Sigmoid colon (tissue), 7 donors: ENCODE data around the gene VPS54. TPM values are rescaled to one million over a fixed set of nuclear protein-coding genes. Genes with fewer than 3 reads are reported as not detected.

Source experiments
- DNase-seq: peaks from one replicate; pipeline ENCODE4 v3.0.0-alpha.2; 2019
- H3K27ac ChIP-seq, 4 donors: fragments of 200-600 bp; sonication (generic); one replicate each; pipeline ENCODE4 v1.5.1; 2016 to 2019; ENCODE audit warnings: mild to moderate bottlenecking in 1 of 4
- H3K27me3 ChIP-seq, 3 donors: fragments of 200-600 bp; sonication (generic); one replicate each; pipeline ENCODE4 v1.5.1; 2019; ENCODE audit warnings: mild to moderate bottlenecking in 1 of 3
- H3K36me3 ChIP-seq, 4 donors: fragments of 200-600 bp; sonication (generic); one replicate each; pipeline ENCODE4 v1.5.1; 2016 to 2019
- H3K4me1 ChIP-seq, 4 donors: fragments of 200-600 bp; sonication (generic); one replicate each; pipeline ENCODE4 v1.5.1; 2017 to 2019
- H3K4me3 ChIP-seq, 4 donors: fragments of 200-600 bp; sonication (generic); one replicate each; pipeline ENCODE4 v1.5.1; 2017 to 2019; ENCODE audit warnings: mild to moderate bottlenecking in 2 of 4, moderate library complexity in 1 of 4
- H3K9me3 ChIP-seq, 4 donors: fragments of 200-600 bp in 3 of 4; sonication (generic) in 3 of 4; one replicate each; pipeline versions ENCODE4 v1.5.1 to v1.6.1; 2013 to 2019
- EP300 ChIP-seq, 4 donors: sonication (generic); formaldehyde crosslinking; IDR thresholded peaks; one replicate each; pipeline ENCODE4 v1.6.1; 2017; ENCODE audit warnings: antibody characterized with exemption in 4 of 4
- POLR2A ChIP-seq, 2 donors: fragments of 450-650 bp; IDR thresholded peaks; one replicate each; pipeline ENCODE4 v1.6.1; 2016; ENCODE audit warnings: antibody characterized with exemption in 2 of 2, mild to moderate bottlenecking in 2 of 2, moderate library complexity in 2 of 2
- POLR2AphosphoS5 ChIP-seq, 4 donors: sonication (generic); formaldehyde crosslinking; IDR thresholded peaks; one replicate each; pipeline ENCODE4 v1.6.1; 2017; ENCODE audit warnings: antibody characterized with exemption in 4 of 4
- WGBS, 2 donors: extraction: QIAGEN DNeasy Blood & Tissue Kit; methylation state at CpG; one replicate each; pipeline ENCODE4 v1.1.7; 2013; 5-methylcytosine and 5-hydroxymethylcytosine counted together
- intact Hi-C: fragments of 100-400 bp; cut with DNase I; formaldehyde crosslinking; loops from one replicate; pipeline ENCODE4 v1.15.1; 2023
- polyA plus RNA-seq, 3 donors: library from polyadenylated mRNA; stranded (reverse); fragments of 200-250 nt; gene quantifications; one replicate each; pipeline ENCODE4 v1.2.3, GENCODE V29; 2013
- total RNA-seq, 4 donors: library from RNA; depleted of rRNA; stranded (reverse); fragments of >200 nt; gene quantifications; one replicate each; pipeline ENCODE4 v1.1.0, GENCODE V29; 2016
- TF ChIP-seq, protein P1 (sequence below), 4 experiments: fragments of 450-650 bp in 3 of 4; fragments of 200-600 bp in 1 of 4; IDR thresholded peaks; one replicate each; pipeline ENCODE4 v1.5.1; 2016 to 2019; ENCODE audit warnings: antibody characterized with exemption in 4 of 4, mild to moderate bottlenecking in 3 of 4, moderate library complexity in 2 of 4
- donor health status: healthy with polysubstance abuse.
- donor health status: Bipolar disorder and iron deficiency.
- donor health status: healthy.

Gene VPS54
- total and polyA plus RNA-seq, 7 donors, result 9.7 to 27.5 (median 24.9) TPM

DNA sequence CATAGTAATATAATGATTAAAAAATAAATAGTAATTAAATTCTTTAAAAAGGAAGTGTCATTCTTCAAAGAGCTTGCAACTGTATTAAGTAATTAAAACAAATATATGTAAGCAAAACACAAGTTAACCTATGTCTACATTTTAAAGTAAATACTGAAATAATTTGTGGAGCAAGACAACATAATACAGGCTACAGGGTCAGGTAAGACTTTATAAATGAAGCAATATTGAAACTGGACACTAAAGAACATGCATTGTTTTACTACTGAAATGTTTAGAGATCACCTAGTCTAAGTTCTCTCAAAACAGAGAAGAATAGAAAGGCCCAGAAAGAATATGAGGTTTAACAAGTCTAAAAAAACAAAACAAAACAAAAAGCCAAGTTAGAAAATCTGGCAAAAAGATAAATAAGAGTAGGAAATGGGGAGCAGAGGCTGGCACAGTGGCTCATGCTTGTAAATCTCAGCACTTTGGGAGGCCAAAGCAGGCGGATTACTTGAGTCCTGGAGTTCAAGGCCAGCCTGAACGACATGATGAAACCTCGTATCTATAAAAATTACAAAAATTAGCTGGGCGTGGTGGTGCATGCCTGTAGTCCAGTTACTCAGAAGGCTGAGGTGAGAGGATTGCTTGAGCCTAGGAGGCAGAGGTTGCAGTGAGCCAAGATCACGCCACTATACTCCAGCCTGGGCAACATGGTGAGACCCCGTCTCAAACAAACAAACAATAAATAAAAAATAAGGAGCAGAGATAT lies 34.4 kb downstream of the VPS54 start:
- intact Hi-C loops, result no loop called here
- Histone ChIP-seq H3K27ac (no peak overlapping the region), H3K4me1 (peaks cover 0 to 16% (median 7%) of the 10 kb centered on the region in 4 donors), H3K4me3 (no peak overlapping the region), H3K9me3 (no peaks in the 10 kb centered on the region), H3K36me3 (peaks cover 0 to 25% (median 2%) of the 10 kb centered on the region in 4 donors), H3K27me3 (no peaks in the 10 kb centered on the region)
- WGBS, 2 donors, result 59 to 88% methylated on average over 6 of the region's 6 CpGs
- TF ChIP-seq, protein P1, sequence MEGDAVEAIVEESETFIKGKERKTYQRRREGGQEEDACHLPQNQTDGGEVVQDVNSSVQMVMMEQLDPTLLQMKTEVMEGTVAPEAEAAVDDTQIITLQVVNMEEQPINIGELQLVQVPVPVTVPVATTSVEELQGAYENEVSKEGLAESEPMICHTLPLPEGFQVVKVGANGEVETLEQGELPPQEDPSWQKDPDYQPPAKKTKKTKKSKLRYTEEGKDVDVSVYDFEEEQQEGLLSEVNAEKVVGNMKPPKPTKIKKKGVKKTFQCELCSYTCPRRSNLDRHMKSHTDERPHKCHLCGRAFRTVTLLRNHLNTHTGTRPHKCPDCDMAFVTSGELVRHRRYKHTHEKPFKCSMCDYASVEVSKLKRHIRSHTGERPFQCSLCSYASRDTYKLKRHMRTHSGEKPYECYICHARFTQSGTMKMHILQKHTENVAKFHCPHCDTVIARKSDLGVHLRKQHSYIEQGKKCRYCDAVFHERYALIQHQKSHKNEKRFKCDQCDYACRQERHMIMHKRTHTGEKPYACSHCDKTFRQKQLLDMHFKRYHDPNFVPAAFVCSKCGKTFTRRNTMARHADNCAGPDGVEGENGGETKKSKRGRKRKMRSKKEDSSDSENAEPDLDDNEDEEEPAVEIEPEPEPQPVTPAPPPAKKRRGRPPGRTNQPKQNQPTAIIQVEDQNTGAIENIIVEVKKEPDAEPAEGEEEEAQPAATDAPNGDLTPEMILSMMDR (IDR thresholded peaks at IDR 0.05), result no peak
- no peak for TF ChIP-seq POLR2AphosphoS5 (IDR thresholded peaks at IDR 0.05)
- TF ChIP-seq EP300 (IDR thresholded peaks at IDR 0.05), result no peak
- TF ChIP-seq POLR2A (IDR thresholded peaks at IDR 0.05), result no peak
- no peak for DNase-seq

DNA sequence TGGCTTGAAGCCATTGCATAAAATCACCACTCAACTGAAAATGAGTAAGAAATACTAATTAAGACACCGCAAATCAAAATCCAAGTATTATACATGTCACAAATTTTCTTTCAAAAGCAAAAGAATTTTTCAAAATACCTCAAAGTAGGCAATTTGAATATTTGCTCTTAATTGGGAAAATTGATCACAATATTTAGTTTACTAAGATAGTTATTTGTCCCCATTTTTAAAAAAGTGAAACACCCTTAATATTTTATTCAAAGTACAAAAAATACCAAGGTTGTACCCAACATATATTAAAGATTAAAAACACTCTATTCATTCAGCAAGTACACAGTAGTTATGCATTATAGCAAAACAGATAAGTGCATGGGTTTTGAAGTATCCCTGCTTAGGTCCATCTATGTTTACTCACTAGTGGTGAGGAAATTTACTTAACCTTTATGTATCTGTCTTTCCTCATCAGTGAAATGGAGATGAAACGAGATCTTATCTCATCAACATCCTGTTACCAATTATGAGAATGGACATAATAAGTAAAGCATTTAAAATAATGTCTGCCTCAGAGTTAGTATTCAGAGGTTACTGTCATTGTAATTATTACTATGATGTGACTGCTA lies 35.1 kb downstream of the VPS54 start:
- WGBS, 2 donors, result 70 to 72% methylated on average over 2 of the region's 2 CpGs
- intact Hi-C loops, result no loop called here
- Histone ChIP-seq H3K4me3 (no peak overlapping the region), H3K27ac (no peak overlapping the region), H3K27me3 (no peaks in the 10 kb centered on the region), H3K4me1 (peaks cover 0 to 16% (median 7%) of the 10 kb centered on the region in 4 donors), H3K36me3 (peaks cover 0 to 25% (median 2%) of the 10 kb centered on the region in 4 donors), H3K9me3 (no peaks in the 10 kb centered on the region)
- TF ChIP-seq POLR2A (IDR thresholded peaks at IDR 0.05), result no peak
- TF ChIP-seq POLR2AphosphoS5 (IDR thresholded peaks at IDR 0.05), result no peak
- no peak for TF ChIP-seq EP300 (IDR thresholded peaks at IDR 0.05)
- TF ChIP-seq, protein P1 (IDR thresholded peaks at IDR 0.05), result no peak
- no peak for DNase-seq

- intact Hi-C loops, result no loop called here
- no peaks in the 10 kb centered on the region for H3K27me3 ChIP-seq
- WGBS, 2 donors, result 93 to 96% methylated on average over 4 of the region's 4 CpGs
- no peak overlapping the region for H3K27ac ChIP-seq
- peaks cover 0 to 42% (median 2%) of the 10 kb centered on the region in 4 donors for H3K36me3 ChIP-seq
- no peak for DNase-seq
- no peak overlapping the region for H3K4me3 ChIP-seq
- TF ChIP-seq, protein P1 (IDR thresholded peaks at IDR 0.05), result no peak
- TF ChIP-seq EP300 (IDR thresholded peaks at IDR 0.05) (no peak), POLR2A (IDR thresholded peaks at IDR 0.05) (no peak), POLR2AphosphoS5 (IDR thresholded peaks at IDR 0.05) (no peak)
- peaks cover 0 to 16% (median 7%) of the 10 kb centered on the region in 4 donors for H3K4me1 ChIP-seq
- no peaks in the 10 kb centered on the region for H3K9me3 ChIP-seq
These were observed 36.9 kb downstream of the VPS54 start for GRCh38 chr2:63982335-63982734.

DNA sequence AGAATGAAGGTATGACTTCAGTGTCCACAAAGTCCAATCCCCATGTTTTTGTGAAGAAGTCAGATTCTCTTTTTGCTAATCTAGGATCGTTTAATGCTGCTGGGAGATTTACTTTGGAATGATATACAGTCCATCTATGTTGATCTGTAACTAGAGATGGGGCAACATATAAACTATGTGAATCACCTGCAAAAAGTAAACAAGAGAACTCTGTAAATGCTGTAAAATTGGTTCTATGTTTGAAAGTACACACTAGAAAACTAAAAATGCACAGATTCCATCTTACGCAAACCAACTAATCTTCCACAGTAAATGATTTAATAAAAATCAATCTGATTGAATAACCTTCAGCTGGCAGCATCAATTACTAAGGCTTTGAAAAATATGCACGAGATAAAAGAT lies 37.5 kb downstream of the VPS54 start:
- Histone ChIP-seq H3K4me3 (no peak overlapping the region), H3K27me3 (no peaks in the 10 kb centered on the region), H3K9me3 (no peaks in the 10 kb centered on the region), H3K36me3 (peaks cover 0 to 42% (median 2%) of the 10 kb centered on the region in 4 donors), H3K27ac (no peak overlapping the region), H3K4me1 (peaks cover 0 to 16% (median 7%) of the 10 kb centered on the region in 4 donors)
- intact Hi-C loops, result no loop called here
- TF ChIP-seq EP300 (IDR thresholded peaks at IDR 0.05) (no peak), POLR2AphosphoS5 (IDR thresholded peaks at IDR 0.05) (no peak)
- TF ChIP-seq, protein P1 (IDR thresholded peaks at IDR 0.05), result no peak
- WGBS, 2 donors, result 64 to 82% methylated on average over 3 of the region's 3 CpGs
- DNase-seq, result no peak
